K562 (cell line): ENCODE measurements around the gene TTC24. TPM values are rescaled to one million over a fixed set of nuclear protein-coding genes. Genes with fewer than 3 reads are reported as not detected.
A peak's percentile ranks its signal among the peaks of the same experiment; 100 is the strongest.

Source experiments
- ATF1 ChIP-seq, 2 experiments: fragments of 450-650 bp in 1 of 2; IDR thresholded peaks; 2 replicates each; pipeline ENCODE4 v1.6.1; 2016; ENCODE audit warnings: missing compliant biosample characterization in 1 of 2, missing genetic modification characterization in 1 of 2
- ATF7 ChIP-seq: fragments of 450-650 bp; IDR thresholded peaks from 2 replicates; pipeline ENCODE4 v1.7.1; 2014; ENCODE audit warnings: mild to moderate bottlenecking, moderate library complexity
- CBX2 ChIP-seq: fragments of 200-600 bp; sonication (generic); IDR thresholded peaks from one replicate; pipeline ENCODE4 v1.6.1; 2012; ENCODE audit warnings: mild to moderate bottlenecking, low read length, inconsistent platforms; ENCODE audit not compliant: insufficient read depth, poor library complexity, severe bottlenecking
- CEBPB ChIP-seq: fragments of 450-650 bp; IDR thresholded peaks from 2 replicates; pipeline ENCODE4 v1.6.1; 2016; ENCODE audit warnings: missing genetic modification characterization, missing compliant biosample characterization
- CTBP1 ChIP-seq: fragments of 450-650 bp; IDR thresholded peaks from 2 replicates; pipeline ENCODE4 v1.6.1; 2016; ENCODE audit warnings: borderline replicate concordance
- ELF4 ChIP-seq: fragments of 450-650 bp; formaldehyde crosslinking; IDR thresholded peaks from 2 replicates; pipeline ENCODE4 v1.4.0; 2022; ENCODE audit warnings: missing genetic modification characterization
- FOXP1 ChIP-seq: sonication (generic); formaldehyde crosslinking; IDR thresholded peaks from 2 replicates; pipeline ENCODE4 v1.8.0; 2022; ENCODE audit warnings: mild to moderate bottlenecking, missing genetic modification reagents
- NBN ChIP-seq: fragments of 450-650 bp; IDR thresholded peaks from 2 replicates; pipeline ENCODE4 v1.6.1; 2016; ENCODE audit warnings: low read depth, mild to moderate bottlenecking
- NFYB ChIP-seq: IDR thresholded peaks from 2 replicates; pipeline ENCODE4 v1.6.1; 2011; ENCODE audit warnings: mild to moderate bottlenecking, moderate library complexity; ENCODE audit not compliant: insufficient read length; ENCODE audit errors: extremely low read depth
- OTX1 ChIP-seq: fragments of 450-650 bp; formaldehyde crosslinking; IDR thresholded peaks from 2 replicates; pipeline ENCODE4 v1.4.0; 2022; ENCODE audit warnings: mild to moderate bottlenecking
- PPARD ChIP-seq: fragments of 250-450 bp; sonication (Bioruptor Pico); IDR thresholded peaks from 2 replicates; pipeline ENCODE4 v1.8.0; 2022; ENCODE audit warnings: inconsistent platforms, mild to moderate bottlenecking, moderate library complexity
- RBM22 ChIP-seq: fragments of 200-400 bp; formaldehyde crosslinking; IDR thresholded peaks from 2 replicates; pipeline ENCODE4 v1.6.1; 2018; ENCODE audit warnings: low read length, low read depth; ENCODE audit not compliant: poor library complexity, severe bottlenecking
- SMAD4 ChIP-seq: fragments of 250-450 bp; sonication (Bioruptor Pico); conservative IDR thresholded peaks from 2 replicates; pipeline ENCODE4 v1.8.0; 2021; ENCODE audit warnings: inconsistent platforms, mild to moderate bottlenecking, moderate library complexity
- SP1 ChIP-seq: sonication (generic); formaldehyde crosslinking; IDR thresholded peaks from 2 replicates; pipeline ENCODE4 v1.8.1; 2022; ENCODE audit warnings: mild to moderate bottlenecking, missing genetic modification reagents
- TEAD1 ChIP-seq, 2 experiments: fragments of 450-650 bp in 1 of 2; sonication (generic) in 1 of 2; formaldehyde crosslinking; IDR thresholded peaks; 2 replicates each; pipeline versions ENCODE4 v1.4.0 to v1.8.0; 2020 to 2022; ENCODE audit warnings: mild to moderate bottlenecking in 2 of 2, missing genetic modification reagents in 1 of 2
- TOE1 ChIP-seq, 2 experiments: fragments of 450-650 bp in 1 of 2; sonication (generic) in 1 of 2; formaldehyde crosslinking in 1 of 2; IDR thresholded peaks; 2 replicates each; pipeline versions ENCODE4 v1.7.1 to v1.8.0; 2016 to 2022; ENCODE audit warnings: borderline replicate concordance in 2 of 2, mild to moderate bottlenecking in 2 of 2, antibody characterized with exemption in 1 of 2, inconsistent platforms in 1 of 2, low read depth in 1 of 2, missing genetic modification reagents in 1 of 2, moderate library complexity in 1 of 2
- ZNF12 ChIP-seq: sonication (generic); formaldehyde crosslinking; IDR thresholded peaks from 2 replicates; pipeline ENCODE4 v1.4.0; 2020; ENCODE audit warnings: mild to moderate bottlenecking, missing genetic modification reagents
- ZNF445 ChIP-seq: fragments of 250-450 bp; sonication (Bioruptor Pico); IDR thresholded peaks from 2 replicates; pipeline ENCODE4 v1.4.0; 2020; ENCODE audit warnings: low read depth, mild to moderate bottlenecking, moderate library complexity
- ZNF584 ChIP-seq: fragments of 200-800 bp; sonication (Bioruptor generic); IDR thresholded peaks from 2 replicates; pipeline ENCODE4 v1.6.1; 2016; ENCODE audit warnings: low read depth, mild to moderate bottlenecking, missing genetic modification characterization, missing compliant biosample characterization
- ZNF589 ChIP-seq: fragments of 200-800 bp; sonication (Bioruptor generic); IDR thresholded peaks from 2 replicates; pipeline ENCODE4 v1.6.1; 2016; ENCODE audit warnings: low read depth, missing genetic modification characterization, missing compliant biosample characterization
- polyA plus RNA-seq, 8 experiments: library from polyadenylated mRNA; depleted of rRNA in 4 of 8; stranded (reverse) in 5 of 8; unstranded in 3 of 8; fragments of >200 nt; fragmentation: Nextera tagmentation in 2 of 8; fragmentation: Illumina TruSeq in 1 of 8; extraction: Ambion mirVana in 2 of 8; extraction: Trizol in 1 of 8; gene quantifications; 2 replicates each; pipeline versions ENCODE4 v1.2.1 to v1.2.3, GENCODE V29; 2011 to 2014; ENCODE audit warnings: inconsistent platforms in 1 of 8, missing spikeins in 1 of 8
- total RNA-seq, 7 experiments: library from RNA; depleted of rRNA in 6 of 7; stranded (reverse); fragments of >200 nt in 6 of 7; fragmentation: Illumina TruSeq in 2 of 7; extraction: Trizol in 2 of 7; gene quantifications; 2 replicates each; pipeline versions ENCODE4 v1.2.1 to v1.2.3, GENCODE V29; 2011 to 2021; ENCODE audit warnings: low replicate concordance in 1 of 7
- TF ChIP-seq, protein P1 (sequence below): fragments of 250-450 bp; sonication (Bioruptor Pico); IDR thresholded peaks from 2 replicates; pipeline ENCODE4 v1.5.1; 2021; ENCODE audit warnings: mild to moderate bottlenecking
- TF ChIP-seq, protein P2 (sequence below): IDR thresholded peaks from 2 replicates; pipeline ENCODE4 v1.6.1; 2011; ENCODE audit not compliant: insufficient read length; ENCODE audit errors: extremely low read depth
- TF ChIP-seq, protein P3 (sequence below): sonication (generic); formaldehyde crosslinking; IDR thresholded peaks from 2 replicates; pipeline ENCODE4 v1.8.0; 2023; ENCODE audit warnings: mild to moderate bottlenecking, missing genetic modification reagents

Gene TTC24
- total and polyA plus RNA-seq, 9 of the 15 experiments (the other 6 are each of a cell fraction or from before 2014, with no cell fraction given), result not detected

DNA sequence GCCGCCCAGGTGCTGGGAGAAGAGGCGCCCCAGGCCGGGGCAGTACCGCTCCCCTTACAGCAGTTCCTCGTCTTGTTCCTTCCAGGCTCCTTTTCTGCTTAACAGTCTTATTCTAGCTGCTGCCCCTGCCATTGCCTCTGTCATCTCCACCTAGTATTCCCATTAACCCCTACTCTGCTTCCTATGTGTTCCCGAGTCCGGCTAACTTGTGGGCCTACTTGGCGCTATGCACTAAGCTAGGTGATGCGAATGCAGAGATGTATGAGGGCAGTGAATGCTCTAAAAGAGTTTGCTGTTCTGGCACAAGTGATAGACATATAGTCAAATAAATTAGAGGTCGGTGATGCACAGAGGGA is 6.9 kb upstream of the TTC24 start (continued):
- no peak for TF ChIP-seq ZNF12 (CRISPR knock-in tag)
- 0 out of 2 replicates have a peak, but pooled peaks have one; percentile 3 for TF ChIP-seq TOE1 (IDR thresholded peaks at IDR 0.05; ENCODE audit: borderline replicate concordance)
- TF ChIP-seq TOE1 (CRISPR knock-in tag; IDR thresholded peaks at IDR 0.05; ENCODE audit: borderline replicate concordance, low read depth), result no peak
- no peak for TF ChIP-seq ZNF584 (CRISPR knock-in tag)
- TF ChIP-seq NFYB, result no peak
- TF ChIP-seq ZNF589, result 0 out of 2 replicates have a peak, but pooled peaks have one; percentile 42
- TF ChIP-seq PPARD, result 0 out of 2 replicates have a peak, but pooled peaks have one; percentile 40
- TF ChIP-seq ATF1 (CRISPR knock-in tag; IDR thresholded peaks at IDR 0.05), result no peak
- peak; percentile 14; the same call in 1 of the 2 replicates for TF ChIP-seq ATF1 (tag; IDR thresholded peaks at IDR 0.05)
- TF ChIP-seq TEAD1 (CRISPR knock-in tag; IDR thresholded peaks at IDR 0.05), result 0 out of 4 replicates have a peak, but pooled peaks of 1 of the 2 experiments have one; percentile 46
- TF ChIP-seq SMAD4 (CRISPR knock-in tag), result 0 out of 2 replicates have a peak, but pooled peaks have one; percentile 9
- no peak for TF ChIP-seq CBX2
- peak; percentile 18; the same call in 1 of the 2 replicates for TF ChIP-seq CTBP1
- TF ChIP-seq, protein P1, sequence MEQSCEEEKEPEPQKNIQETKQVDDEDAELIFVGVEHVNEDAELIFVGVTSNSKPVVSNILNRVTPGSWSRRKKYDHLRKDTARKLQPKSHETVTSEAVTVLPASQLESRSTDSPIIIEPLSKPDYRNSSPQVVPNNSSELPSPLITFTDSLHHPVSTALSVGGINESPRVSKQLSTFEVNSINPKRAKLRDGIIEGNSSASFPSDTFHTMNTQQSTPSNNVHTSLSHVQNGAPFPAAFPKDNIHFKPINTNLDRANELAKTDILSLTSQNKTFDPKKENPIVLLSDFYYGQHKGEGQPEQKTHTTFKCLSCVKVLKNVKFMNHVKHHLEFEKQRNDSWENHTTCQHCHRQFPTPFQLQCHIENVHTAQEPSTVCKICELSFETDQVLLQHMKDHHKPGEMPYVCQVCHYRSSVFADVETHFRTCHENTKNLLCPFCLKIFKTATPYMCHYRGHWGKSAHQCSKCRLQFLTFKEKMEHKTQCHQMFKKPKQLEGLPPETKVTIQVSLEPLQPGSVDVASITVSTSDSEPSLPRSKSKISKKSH (CRISPR knock-in tag), result no peak
- 0 out of 2 replicates have a peak, but pooled peaks have one; percentile 61 for TF ChIP-seq FOXP1 (CRISPR knock-in tag)
- 0 out of 2 replicates have a peak, but pooled peaks have one; percentile 33 for TF ChIP-seq OTX1 (CRISPR knock-in tag)
- TF ChIP-seq, protein P2, sequence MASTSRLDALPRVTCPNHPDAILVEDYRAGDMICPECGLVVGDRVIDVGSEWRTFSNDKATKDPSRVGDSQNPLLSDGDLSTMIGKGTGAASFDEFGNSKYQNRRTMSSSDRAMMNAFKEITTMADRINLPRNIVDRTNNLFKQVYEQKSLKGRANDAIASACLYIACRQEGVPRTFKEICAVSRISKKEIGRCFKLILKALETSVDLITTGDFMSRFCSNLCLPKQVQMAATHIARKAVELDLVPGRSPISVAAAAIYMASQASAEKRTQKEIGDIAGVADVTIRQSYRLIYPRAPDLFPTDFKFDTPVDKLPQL, result no peak
- TF ChIP-seq ATF7, result 0 out of 2 replicates have a peak, but pooled peaks have one; percentile 7
- TF ChIP-seq, protein P3, sequence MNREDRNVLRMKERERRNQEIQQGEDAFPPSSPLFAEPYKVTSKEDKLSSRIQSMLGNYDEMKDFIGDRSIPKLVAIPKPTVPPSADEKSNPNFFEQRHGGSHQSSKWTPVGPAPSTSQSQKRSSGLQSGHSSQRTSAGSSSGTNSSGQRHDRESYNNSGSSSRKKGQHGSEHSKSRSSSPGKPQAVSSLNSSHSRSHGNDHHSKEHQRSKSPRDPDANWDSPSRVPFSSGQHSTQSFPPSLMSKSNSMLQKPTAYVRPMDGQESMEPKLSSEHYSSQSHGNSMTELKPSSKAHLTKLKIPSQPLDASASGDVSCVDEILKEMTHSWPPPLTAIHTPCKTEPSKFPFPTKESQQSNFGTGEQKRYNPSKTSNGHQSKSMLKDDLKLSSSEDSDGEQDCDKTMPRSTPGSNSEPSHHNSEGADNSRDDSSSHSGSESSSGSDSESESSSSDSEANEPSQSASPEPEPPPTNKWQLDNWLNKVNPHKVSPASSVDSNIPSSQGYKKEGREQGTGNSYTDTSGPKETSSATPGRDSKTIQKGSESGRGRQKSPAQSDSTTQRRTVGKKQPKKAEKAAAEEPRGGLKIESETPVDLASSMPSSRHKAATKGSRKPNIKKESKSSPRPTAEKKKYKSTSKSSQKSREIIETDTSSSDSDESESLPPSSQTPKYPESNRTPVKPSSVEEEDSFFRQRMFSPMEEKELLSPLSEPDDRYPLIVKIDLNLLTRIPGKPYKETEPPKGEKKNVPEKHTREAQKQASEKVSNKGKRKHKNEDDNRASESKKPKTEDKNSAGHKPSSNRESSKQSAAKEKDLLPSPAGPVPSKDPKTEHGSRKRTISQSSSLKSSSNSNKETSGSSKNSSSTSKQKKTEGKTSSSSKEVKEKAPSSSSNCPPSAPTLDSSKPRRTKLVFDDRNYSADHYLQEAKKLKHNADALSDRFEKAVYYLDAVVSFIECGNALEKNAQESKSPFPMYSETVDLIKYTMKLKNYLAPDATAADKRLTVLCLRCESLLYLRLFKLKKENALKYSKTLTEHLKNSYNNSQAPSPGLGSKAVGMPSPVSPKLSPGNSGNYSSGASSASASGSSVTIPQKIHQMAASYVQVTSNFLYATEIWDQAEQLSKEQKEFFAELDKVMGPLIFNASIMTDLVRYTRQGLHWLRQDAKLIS (CRISPR knock-in tag), result no peak
- no peak for TF ChIP-seq RBM22
- no peak for TF ChIP-seq NBN
- peak; percentile 39; the same call in 1 of the 2 replicates for TF ChIP-seq SP1 (CRISPR knock-in tag)
- 0 out of 2 replicates have a peak, but pooled peaks have one; percentile 13 for TF ChIP-seq ELF4 (CRISPR knock-in tag)
- TF ChIP-seq ZNF445, result 0 out of 2 replicates have a peak, but pooled peaks have one; percentile 25
- TF ChIP-seq CEBPB (tag), result no peak
- TF ChIP-seq, all 486 proteins: peak for 20
